Endothelial cell of umbilical vein (primary cell): ENCODE results near the gene THBS3. TPM values are rescaled to one million over a fixed set of nuclear protein-coding genes. Genes with fewer than 3 reads are reported as not detected.

Experiments used
- BruUV-seq: library from RNA; stranded (reverse); fragments of 400-500 nt; replicated peaks from 2 replicates; lab custom pipeline; 2021; lab: Mats Ljungman, UMichigan
- CTCF ChIA-PET: fragments of 300-600, 350-600 bp; sonication (Branson Sonifier 250); formaldehyde crosslinking; loops from one replicate; lab custom pipeline; 2021; ENCODE audit warnings: antibody characterized with exemption, inconsistent platforms; lab: Charles Lee
- POLR2A ChIA-PET: fragments of 300-600, 350-600 bp; sonication (Branson Sonifier 250); formaldehyde crosslinking; loops from one replicate; lab custom pipeline; 2021; ENCODE audit warnings: antibody characterized with exemption, inconsistent platforms; lab: Charles Lee
- DNase-seq: peaks from one replicate; pipeline ENCODE4 v3.0.0-alpha.2; 2011; ENCODE audit warnings: low read depth, low spot score
- FAIRE-seq: peaks from 2 replicates; lab custom pipeline; 2011; peaks lifted over from hg19 to GRCh38; lab: Jason Lieb, UNC
- H2AFZ ChIP-seq: 2 replicates; pipeline ENCODE4 v1.6.0; 2012; ENCODE audit warnings: low read depth, low read length, control low read depth, inconsistent platforms
- H3K27ac ChIP-seq: 2 replicates; pipeline ENCODE4 v1.5.1; 2011; ENCODE audit warnings: low read depth, mild to moderate bottlenecking, control low read depth, low read length, moderate library complexity; ENCODE audit not compliant: insufficient read depth
- H3K27me3 ChIP-seq, 2 experiments: 2 replicates each; pipeline versions ENCODE4 v1.6.0 to v1.6.1; 2011; ENCODE audit warnings: low read length in 2 of 2, mixed read lengths in 1 of 2; ENCODE audit not compliant: control insufficient read depth in 2 of 2, insufficient read depth in 2 of 2
- H3K36me3 ChIP-seq, 2 experiments: 2 replicates in 1 of 2; 3 replicates in 1 of 2; pipeline ENCODE4 v1.5.1; 2011; ENCODE audit warnings: low read length in 2 of 2, mild to moderate bottlenecking in 1 of 2, moderate library complexity in 1 of 2; ENCODE audit not compliant: control insufficient read depth in 2 of 2, insufficient read depth in 2 of 2; ENCODE audit errors: extremely low read depth in 1 of 2
- H3K4me1 ChIP-seq: 3 replicates; pipeline ENCODE4 v1.5.1; 2011; ENCODE audit warnings: mild to moderate bottlenecking, low read length; ENCODE audit not compliant: control insufficient read depth, insufficient read depth; ENCODE audit errors: extremely low read depth
- H3K4me2 ChIP-seq: 2 replicates; pipeline ENCODE4 v1.6.1; 2011; ENCODE audit warnings: low read length, control low read depth, mixed read lengths; ENCODE audit not compliant: insufficient read depth
- H3K4me3 ChIP-seq, 3 experiments: fragments of 200-600 bp in 1 of 3; sonication (generic), shearing (Covaris generic) in 1 of 3; replicated peaks in 1 of 3; 2 replicates each; pipeline ENCODE4 v1.5.1; 2011 to 2016; ENCODE audit warnings: control low read depth in 3 of 3, low read length in 3 of 3, mild to moderate bottlenecking in 2 of 3, inconsistent platforms in 1 of 3, low read depth in 1 of 3, moderate library complexity in 1 of 3; ENCODE audit not compliant: insufficient read depth in 1 of 3
- H3K79me2 ChIP-seq: 2 replicates; pipeline ENCODE4 v1.6.0; 2012; ENCODE audit warnings: low read length, inconsistent platforms; ENCODE audit not compliant: control insufficient read depth, insufficient read depth
- H3K9ac ChIP-seq: replicated peaks from 2 replicates; pipeline ENCODE3; 2011; ENCODE audit warnings: low read length, control low read depth; ENCODE audit not compliant: insufficient read depth; ENCODE audit errors: extremely low read depth
- H3K9me1 ChIP-seq: replicated peaks from 3 replicates; pipeline ENCODE4 v1.6.0; 2011; ENCODE audit warnings: mild to moderate bottlenecking, low read length; ENCODE audit not compliant: control insufficient read depth, insufficient read depth; ENCODE audit errors: extremely low read depth
- H3K9me3 ChIP-seq: replicated peaks from 2 replicates; pipeline ENCODE4 v1.5.1; 2012; ENCODE audit warnings: low read length, inconsistent platforms; ENCODE audit not compliant: control insufficient read depth, insufficient read depth
- H4K20me1 ChIP-seq: replicated peaks from 2 replicates; pipeline ENCODE3; 2011; ENCODE audit warnings: mild to moderate bottlenecking, low read length; ENCODE audit not compliant: control insufficient read depth, insufficient read depth; ENCODE audit errors: extremely low read depth
- EZH2 ChIP-seq: IDR thresholded peaks from 2 replicates; pipeline ENCODE4 v1.6.1; 2012; ENCODE audit warnings: borderline replicate concordance, low read depth, mild to moderate bottlenecking, moderate library complexity, low read length, inconsistent platforms; ENCODE audit not compliant: severe bottlenecking
- FOS ChIP-seq: IDR thresholded peaks from 2 replicates; pipeline ENCODE4 v1.6.1; 2011; ENCODE audit warnings: mild to moderate bottlenecking, low read length, moderate library complexity, borderline replicate concordance; ENCODE audit not compliant: insufficient read depth
- GATA2 ChIP-seq: IDR thresholded peaks from 2 replicates; pipeline ENCODE4 v1.7.0; 2011; ENCODE audit warnings: low read depth, mild to moderate bottlenecking, moderate library complexity, mixed read lengths, low read length; ENCODE audit not compliant: insufficient read length, insufficient read depth
- JUN ChIP-seq: IDR thresholded peaks from 2 replicates; pipeline ENCODE4 v1.6.1; 2011; ENCODE audit warnings: borderline replicate concordance, low read depth; ENCODE audit not compliant: insufficient read length, insufficient read depth
- POLR2A ChIP-seq: IDR thresholded peaks from 2 replicates; pipeline ENCODE4 v1.6.1; 2012; ENCODE audit warnings: low read depth, mild to moderate bottlenecking, control low read depth, low read length
- POLR2AphosphoS5 ChIP-seq: IDR thresholded peaks from 2 replicates; pipeline ENCODE4 v1.6.1; 2012; ENCODE audit warnings: low read depth, mild to moderate bottlenecking, control low read depth, low read length, moderate library complexity; ENCODE audit not compliant: insufficient read depth
- dilution Hi-C: fragments of 300-500 bp; cut with MboI; formaldehyde crosslinking; loops from one replicate; pipeline ENCODE4 v1.15.0; 2019; ENCODE audit warnings: low sequenced_read_pairs; ENCODE audit not compliant: extremely low pct_ligation_motif_present
- intact Hi-C: fragments of 100-400 bp; cut with micrococcal nuclease; formaldehyde crosslinking; loops from one replicate; pipeline ENCODE4 v1.10.0; 2022
- polyA plus RNA-seq, 4 experiments: library from polyadenylated mRNA; depleted of rRNA in 3 of 4; stranded (reverse) in 3 of 4; unstranded in 1 of 4; fragments of >200 nt; gene quantifications; 2 replicates each; pipeline versions ENCODE4 v1.2.1 to v1.2.3, GENCODE V29; 2011 to 2012; ENCODE audit warnings: missing spikeins in 1 of 4
- total RNA-seq: library from RNA; stranded (reverse); gene quantifications from 2 replicates; pipeline ENCODE4 v1.2.3, GENCODE V29; 2021
- TF ChIP-seq, protein P1 (sequence below): IDR thresholded peaks from 2 replicates; pipeline ENCODE4 v1.6.1; 2011; ENCODE audit not compliant: insufficient read depth, insufficient read length
- TF ChIP-seq, protein P2 (sequence below), 2 donors: IDR thresholded peaks; 1 replicate in 1 of 2; 2 replicates in 1 of 2; pipeline ENCODE4 v1.5.1; 2011; ENCODE audit warnings: low read length in 2 of 2, mild to moderate bottlenecking in 2 of 2, moderate library complexity in 2 of 2, control low read depth in 1 of 2, inconsistent platforms in 1 of 2, low read depth in 1 of 2; ENCODE audit not compliant: insufficient read depth in 1 of 2; ENCODE audit errors: extremely low read depth in 1 of 2

THBS3 gene
- total and polyA plus RNA-seq, 2 donors (not counting 3 experiments of a cell fraction or from before 2014, with no cell fraction given): 23.6 to 25.7 TPM

DNA sequence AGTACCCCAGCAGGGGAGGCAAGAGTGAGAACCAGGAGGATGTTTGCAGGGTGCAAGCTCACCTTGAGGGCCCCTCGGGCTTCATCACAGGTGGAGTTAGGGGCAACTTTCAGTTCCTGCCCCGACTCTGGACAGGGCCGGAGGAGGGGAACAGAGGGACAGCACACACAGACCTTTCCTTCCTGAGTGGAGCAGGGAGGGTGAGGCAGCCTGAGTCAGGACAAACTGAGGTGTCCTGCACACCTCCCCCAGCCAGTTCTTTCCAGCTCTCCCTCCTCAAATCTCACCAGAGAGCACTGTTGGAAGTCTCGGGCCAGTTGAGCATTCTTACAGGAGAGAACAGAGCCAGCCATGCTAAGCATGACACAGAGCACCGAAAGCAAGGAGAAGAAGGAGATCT lies 46.1 kb upstream of the THBS3 start:
- H3K79me2 ChIP-seq: peaks cover 9% of the 10 kb centered on the region
- H3K4me2 ChIP-seq: peak overlapping the region; percentile 76
- DNase-seq (no peak), FAIRE-seq (peak; percentile 24)
- intact Hi-C loops: loop anchor here (2.0 to 10.0 kb wide), 2 partner anchors 19 to 311 kb away; partner anchors contain the start of genes ASH1L and CLK2
- H3K9ac ChIP-seq: no peak overlapping the region
- H3K9me1 ChIP-seq: no peaks in the 10 kb centered on the region
- H3K4me3 ChIP-seq: peak overlapping the region in 2 of 3 experiments; percentile 57 to 77
- TF ChIP-seq JUN (no peak), POLR2A (no peak), FOS (no peak)
- TF ChIP-seq, protein P1, sequence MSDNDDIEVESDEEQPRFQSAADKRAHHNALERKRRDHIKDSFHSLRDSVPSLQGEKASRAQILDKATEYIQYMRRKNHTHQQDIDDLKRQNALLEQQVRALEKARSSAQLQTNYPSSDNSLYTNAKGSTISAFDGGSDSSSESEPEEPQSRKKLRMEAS: no peak
- TF ChIP-seq, protein P2, sequence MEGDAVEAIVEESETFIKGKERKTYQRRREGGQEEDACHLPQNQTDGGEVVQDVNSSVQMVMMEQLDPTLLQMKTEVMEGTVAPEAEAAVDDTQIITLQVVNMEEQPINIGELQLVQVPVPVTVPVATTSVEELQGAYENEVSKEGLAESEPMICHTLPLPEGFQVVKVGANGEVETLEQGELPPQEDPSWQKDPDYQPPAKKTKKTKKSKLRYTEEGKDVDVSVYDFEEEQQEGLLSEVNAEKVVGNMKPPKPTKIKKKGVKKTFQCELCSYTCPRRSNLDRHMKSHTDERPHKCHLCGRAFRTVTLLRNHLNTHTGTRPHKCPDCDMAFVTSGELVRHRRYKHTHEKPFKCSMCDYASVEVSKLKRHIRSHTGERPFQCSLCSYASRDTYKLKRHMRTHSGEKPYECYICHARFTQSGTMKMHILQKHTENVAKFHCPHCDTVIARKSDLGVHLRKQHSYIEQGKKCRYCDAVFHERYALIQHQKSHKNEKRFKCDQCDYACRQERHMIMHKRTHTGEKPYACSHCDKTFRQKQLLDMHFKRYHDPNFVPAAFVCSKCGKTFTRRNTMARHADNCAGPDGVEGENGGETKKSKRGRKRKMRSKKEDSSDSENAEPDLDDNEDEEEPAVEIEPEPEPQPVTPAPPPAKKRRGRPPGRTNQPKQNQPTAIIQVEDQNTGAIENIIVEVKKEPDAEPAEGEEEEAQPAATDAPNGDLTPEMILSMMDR (IDR thresholded peaks at IDR 0.05; ENCODE audit: extremely low read depth in 1 of 2, insufficient read depth in 1 of 2, low read depth in 1 of 2, low read length in 2 of 2): no peak
- POLR2A ChIA-PET: no interaction called here
- no peak overlapping the region for H2AFZ ChIP-seq
- H3K9me3 ChIP-seq: no peaks in the 10 kb centered on the region
- H4K20me1 ChIP-seq: no peaks in the 10 kb centered on the region
- BruUV-seq: no TSS peak
- CTCF ChIA-PET: no interaction called here
- dilution Hi-C loops: no loop called here
- peaks cover 3 to 8% of the 10 kb centered on the region in 2 experiments for H3K36me3 ChIP-seq
- H3K27me3 ChIP-seq: no peaks in the 10 kb centered on the region
- H3K27ac ChIP-seq: no peak overlapping the region
- H3K4me1 ChIP-seq: peaks cover 29% of the 10 kb centered on the region

- dilution Hi-C loops: no loop called here
- BruUV-seq: no TSS peak
- intact Hi-C loops: loop anchor here (10.0 kb wide), 1 partner anchor 312 kb away; the partner anchor contains the start of gene ASH1L
These were observed 45.5 kb upstream of the THBS3 start for GRCh38 chr1:155253208-155253607.

More at GRCh38 chr1:155253208-155253607, 45.5 kb upstream of the THBS3 start:
- H3K27me3 ChIP-seq: no peaks in the 10 kb centered on the region
- no peak overlapping the region for H3K27ac ChIP-seq
- DNase-seq: no peak
- TF ChIP-seq EZH2: no peak
- TF ChIP-seq POLR2AphosphoS5: no peak
- TF ChIP-seq, protein P2 (IDR thresholded peaks at IDR 0.05; ENCODE audit: extremely low read depth in 1 of 2, insufficient read depth in 1 of 2, low read depth in 1 of 2, low read length in 2 of 2): peak in 1 of 2 donors; percentile 4
- TF ChIP-seq GATA2: no peak
- TF ChIP-seq POLR2A: no peak
- TF ChIP-seq, protein P1: no peak
- TF ChIP-seq FOS: no peak
- H3K4me3 ChIP-seq: no peak overlapping the region
- peaks cover 29% of the 10 kb centered on the region for H3K4me1 ChIP-seq
- H3K4me2 ChIP-seq: no peak overlapping the region
- no peaks in the 10 kb centered on the region for H4K20me1 ChIP-seq
- H3K36me3 ChIP-seq: peaks cover 3 to 9% of the 10 kb centered on the region in 2 experiments
- no peak overlapping the region for H3K9ac ChIP-seq
- no peak for FAIRE-seq
- H3K9me1 ChIP-seq: no peaks in the 10 kb centered on the region
- H3K79me2 ChIP-seq: peaks cover 9% of the 10 kb centered on the region
- no peaks in the 10 kb centered on the region for H3K9me3 ChIP-seq
- ChIA-PET POLR2A (no interaction called here), CTCF (interaction anchor here (0.6 to 5.8 kb wide), 2 partner anchors 69 to 282 kb away, joined by 3 to 115 read pairs; partner anchors contain the start of gene RUSC1)
- H2AFZ ChIP-seq: no peak overlapping the region
